ENCODE data around the gene PKDCC.

Gene PKDCC

DNA sequence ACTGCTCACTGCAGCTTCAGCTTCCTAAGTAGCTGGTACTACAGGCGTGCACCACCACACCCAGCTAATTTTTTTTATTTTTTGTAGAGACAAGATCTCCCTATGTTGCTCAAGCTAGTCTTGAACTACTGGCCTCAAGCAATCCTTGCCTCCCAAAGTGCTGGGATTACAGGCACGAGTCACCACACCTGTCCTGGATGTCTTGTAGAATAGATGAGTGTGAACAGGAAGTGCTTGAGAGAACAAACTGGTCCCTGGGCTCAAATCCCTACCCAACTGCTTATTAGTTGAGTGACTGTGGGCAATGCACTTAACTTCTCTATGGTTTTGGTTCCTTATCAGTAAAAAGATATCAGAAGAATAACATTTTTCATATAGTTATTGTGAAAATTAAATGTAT is 34.2 kb downstream of the PKDCC start:
- TF ChIP-seq ZBTB7A (IDR thresholded peaks at IDR 0.05; ENCODE audit: low read depth) (no peak), EGR1 (IDR thresholded peaks at IDR 0.05) (no peak), TCF12 (IDR thresholded peaks at IDR 0.05; ENCODE audit: low read depth) (no peak), YY1 (IDR thresholded peaks at IDR 0.05; ENCODE audit: low read depth) (no peak), CREB1 (IDR thresholded peaks at IDR 0.05; ENCODE audit: low read depth) (no peak), TEAD4 (IDR thresholded peaks at IDR 0.05) (no peak), TAF1 (IDR thresholded peaks at IDR 0.05; ENCODE audit: low read depth) (no peak), EP300 (IDR thresholded peaks at IDR 0.05; ENCODE audit: borderline replicate concordance) (no peak), NFIC (IDR thresholded peaks at IDR 0.05) (no peak), RAD21 (IDR thresholded peaks at IDR 0.05; ENCODE audit: low read depth) (no peak)
- TF ChIP-seq, protein P1, sequence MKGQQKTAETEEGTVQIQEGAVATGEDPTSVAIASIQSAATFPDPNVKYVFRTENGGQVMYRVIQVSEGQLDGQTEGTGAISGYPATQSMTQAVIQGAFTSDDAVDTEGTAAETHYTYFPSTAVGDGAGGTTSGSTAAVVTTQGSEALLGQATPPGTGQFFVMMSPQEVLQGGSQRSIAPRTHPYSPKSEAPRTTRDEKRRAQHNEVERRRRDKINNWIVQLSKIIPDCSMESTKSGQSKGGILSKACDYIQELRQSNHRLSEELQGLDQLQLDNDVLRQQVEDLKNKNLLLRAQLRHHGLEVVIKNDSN (IDR thresholded peaks at IDR 0.05) = no peak

GRCh38 chr2:42084231-42084671 is 36.4 kb downstream of the PKDCC start:
- TF ChIP-seq TAF1 (IDR thresholded peaks at IDR 0.05; ENCODE audit: low read depth) = no peak
- TF ChIP-seq CREB1 (IDR thresholded peaks at IDR 0.05; ENCODE audit: low read depth) = no peak
- no peak for TF ChIP-seq CEBPB (IDR thresholded peaks at IDR 0.05)
- no peak for TF ChIP-seq TEAD4 (IDR thresholded peaks at IDR 0.05)
- TF ChIP-seq REST (IDR thresholded peaks at IDR 0.05; ENCODE audit: low read depth) = no peak
- no peak for TF ChIP-seq EGR1 (IDR thresholded peaks at IDR 0.05)
- TF ChIP-seq, protein P1 (IDR thresholded peaks at IDR 0.05) = no peak
- no peak for TF ChIP-seq YY1 (IDR thresholded peaks at IDR 0.05; ENCODE audit: low read depth)
- no peak for TF ChIP-seq MAX (IDR thresholded peaks at IDR 0.05)
- TF ChIP-seq RAD21 (IDR thresholded peaks at IDR 0.05; ENCODE audit: low read depth) = no peak
- TF ChIP-seq NFIC (IDR thresholded peaks at IDR 0.05) = no peak
- TF ChIP-seq ZBTB7A (IDR thresholded peaks at IDR 0.05; ENCODE audit: low read depth) = no peak
- TF ChIP-seq EP300 (IDR thresholded peaks at IDR 0.05; ENCODE audit: borderline replicate concordance) = no peak
- no peak for TF ChIP-seq TCF12 (IDR thresholded peaks at IDR 0.05; ENCODE audit: low read depth)
- no peak for TF ChIP-seq FOXM1 (IDR thresholded peaks at IDR 0.05; ENCODE audit: borderline replicate concordance, low read depth)

GRCh38 chr2:42085706-42086487 is 38.1 kb downstream of the PKDCC start:
- no peak for TF ChIP-seq REST (IDR thresholded peaks at IDR 0.05; ENCODE audit: low read depth)
- no peak for TF ChIP-seq CREB1 (IDR thresholded peaks at IDR 0.05; ENCODE audit: low read depth)
- TF ChIP-seq CEBPB (IDR thresholded peaks at IDR 0.05) = no peak
- no peak for TF ChIP-seq FOXM1 (IDR thresholded peaks at IDR 0.05; ENCODE audit: borderline replicate concordance, low read depth)

GRCh38 chr2:42086500-42086953 is 38.7 kb downstream of the PKDCC start:
- TF ChIP-seq CEBPB (IDR thresholded peaks at IDR 0.05) (peak; percentile 59; the same call in 1 of the 2 replicates), ZBTB7A (IDR thresholded peaks at IDR 0.05; ENCODE audit: low read depth) (no peak), RAD21 (IDR thresholded peaks at IDR 0.05; ENCODE audit: low read depth) (peak; percentile 90)

DNA sequence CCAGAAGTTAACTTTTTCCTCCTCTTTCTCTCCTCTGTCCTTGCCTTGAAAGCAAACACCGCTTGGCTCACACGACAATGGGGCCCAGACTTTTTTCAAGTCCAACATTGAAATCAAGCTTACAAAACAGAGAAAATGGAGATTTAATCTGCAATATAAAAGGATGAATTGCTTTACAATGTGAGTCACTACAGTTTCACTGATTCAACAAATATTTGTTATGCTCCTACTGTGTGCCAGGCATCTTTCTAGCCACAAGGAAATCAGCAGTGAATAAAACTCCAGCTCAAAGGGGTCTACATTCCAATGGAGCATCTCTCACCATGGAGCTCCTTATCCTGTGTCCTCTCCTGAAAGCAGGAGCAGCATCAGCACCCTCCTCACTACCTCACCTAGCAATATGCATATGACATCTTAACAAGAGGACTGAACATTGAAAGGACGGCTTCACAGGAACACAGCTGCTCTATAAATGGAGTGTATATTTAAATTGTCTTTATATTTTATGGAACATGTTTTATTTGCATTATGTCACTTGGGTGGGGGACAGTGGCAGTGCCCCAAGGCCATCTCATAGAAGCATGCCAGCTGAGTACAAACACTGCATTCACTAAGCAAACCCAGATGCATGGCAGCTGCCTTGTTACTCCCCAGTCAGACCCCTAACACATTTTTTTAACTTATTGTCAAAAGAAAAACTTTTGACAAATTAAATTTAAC is 39.5 kb downstream of the PKDCC start:
- no peak for TF ChIP-seq CEBPB (IDR thresholded peaks at IDR 0.05)
- TF ChIP-seq CREB1 (IDR thresholded peaks at IDR 0.05; ENCODE audit: low read depth) = no peak
- TF ChIP-seq TEAD4 (IDR thresholded peaks at IDR 0.05) = no peak
- TF ChIP-seq EP300 (IDR thresholded peaks at IDR 0.05; ENCODE audit: borderline replicate concordance) = no peak
- TF ChIP-seq TAF1 (IDR thresholded peaks at IDR 0.05; ENCODE audit: low read depth) = no peak
- TF ChIP-seq, protein P1 (IDR thresholded peaks at IDR 0.05) = no peak
- TF ChIP-seq REST (IDR thresholded peaks at IDR 0.05; ENCODE audit: low read depth) = no peak
- no peak for TF ChIP-seq RAD21 (IDR thresholded peaks at IDR 0.05; ENCODE audit: low read depth)
- TF ChIP-seq FOXM1 (IDR thresholded peaks at IDR 0.05; ENCODE audit: borderline replicate concordance, low read depth) = no peak
- no peak for TF ChIP-seq YY1 (IDR thresholded peaks at IDR 0.05; ENCODE audit: low read depth)
- no peak for TF ChIP-seq MAX (IDR thresholded peaks at IDR 0.05)
- TF ChIP-seq TCF12 (IDR thresholded peaks at IDR 0.05; ENCODE audit: low read depth) = no peak
- TF ChIP-seq ZBTB7A (IDR thresholded peaks at IDR 0.05; ENCODE audit: low read depth) = no peak

Measured in Ishikawa (cell line).